GM12878 (cell line): ENCODE results near the gene CTSC. TPM values are rescaled to one million over a fixed set of nuclear protein-coding genes. Genes with fewer than 3 reads are reported as not detected.

Experiments
- BCL11A ChIP-seq: IDR thresholded peaks from 2 replicates; pipeline ENCODE4 v1.6.1; 2011; ENCODE audit warnings: low read depth, low read length
- CEBPB ChIP-seq, 2 experiments: fragments of 150-350 bp in 1 of 2; IDR thresholded peaks; 2 replicates each; pipeline ENCODE4 v1.6.1; 2012 to 2014; ENCODE audit warnings: low read depth in 2 of 2, low read length in 2 of 2, borderline replicate concordance in 1 of 2, inconsistent platforms in 1 of 2
- EED ChIP-seq: sonication (generic); IDR thresholded peaks from 2 replicates; pipeline ENCODE4 v1.6.1; 2016; ENCODE audit warnings: antibody characterized with exemption, low read depth
- EZH2 ChIP-seq: IDR thresholded peaks from 2 replicates; pipeline ENCODE4 v1.6.1; 2012; ENCODE audit warnings: low read depth, mild to moderate bottlenecking, control low read depth, inconsistent platforms, low read length, borderline replicate concordance; ENCODE audit not compliant: control insufficient read depth
- GATAD2B ChIP-seq: fragments of 450-650 bp; conservative IDR thresholded peaks from 2 replicates; pipeline ENCODE4 v1.6.1; 2017; ENCODE audit warnings: low read depth, mild to moderate bottlenecking, moderate library complexity
- IRF5 ChIP-seq: fragments of 450-650 bp; IDR thresholded peaks from 2 replicates; pipeline ENCODE4 v1.6.1; 2017; ENCODE audit warnings: borderline replicate concordance
- KAT2A ChIP-seq: conservative IDR thresholded peaks from 2 replicates; pipeline ENCODE4 v1.6.1; 2011; ENCODE audit warnings: low read depth, low read length; ENCODE audit not compliant: control insufficient read depth
- MAX ChIP-seq: IDR thresholded peaks from 2 replicates; pipeline ENCODE4 v1.6.1; 2012; ENCODE audit warnings: low read depth, low read length, improper control_type of control experiment
- MLLT1 ChIP-seq: fragments of 450-650 bp; IDR thresholded peaks from 2 replicates; pipeline ENCODE4 v1.6.1; 2016; ENCODE audit warnings: mild to moderate bottlenecking
- MTA3 ChIP-seq: IDR thresholded peaks from 2 replicates; pipeline ENCODE4 v1.6.1; 2012; ENCODE audit warnings: low read length, inconsistent platforms, borderline replicate concordance
- NKRF ChIP-seq: fragments of 450-650 bp; conservative IDR thresholded peaks from 2 replicates; pipeline ENCODE4 v1.6.1; 2017; ENCODE audit warnings: mild to moderate bottlenecking, moderate library complexity
- PAX5 ChIP-seq: IDR thresholded peaks from 2 replicates; pipeline ENCODE4 v1.6.1; 2011; ENCODE audit warnings: low read depth, low read length, borderline replicate concordance
- POLR2AphosphoS2 ChIP-seq: IDR thresholded peaks from 2 replicates; pipeline ENCODE4 v1.6.1; 2011; ENCODE audit warnings: low read depth, mild to moderate bottlenecking, low read length, improper control_type of control experiment, moderate library complexity
- RELA ChIP-seq: fragments of 450-650 bp; IDR thresholded peaks from 2 replicates; pipeline ENCODE4 v1.8.0; 2014; ENCODE audit warnings: borderline replicate concordance; ENCODE audit not compliant: partially characterized antibody
- REST ChIP-seq: IDR thresholded peaks from 2 replicates; pipeline ENCODE4 v1.6.1; 2012; ENCODE audit warnings: mild to moderate bottlenecking, low read depth, low read length
- SMAD5 ChIP-seq: IDR thresholded peaks from 2 replicates; pipeline ENCODE4 v1.6.1; 2016; ENCODE audit warnings: antibody characterized with exemption, low read depth
- SP1 ChIP-seq: IDR thresholded peaks from one replicate; pipeline ENCODE4 v1.6.1; 2011; ENCODE audit warnings: low read depth, low read length
- SREBF1 ChIP-seq: IDR thresholded peaks from 2 replicates; pipeline ENCODE4 v1.6.1; 2012; ENCODE audit warnings: mild to moderate bottlenecking, low read length
- TCF7 ChIP-seq: IDR thresholded peaks from 2 replicates; pipeline ENCODE4 v1.6.1; 2014; ENCODE audit warnings: antibody characterized with exemption, borderline replicate concordance
- WRNIP1 ChIP-seq: IDR thresholded peaks from 2 replicates; pipeline ENCODE4 v1.6.1; 2011; ENCODE audit warnings: low read depth, low read length, improper control_type of control experiment, borderline replicate concordance
- ZBED1 ChIP-seq: IDR thresholded peaks from 2 replicates; pipeline ENCODE4 v1.6.1; 2016; ENCODE audit warnings: borderline replicate concordance
- ZNF274 ChIP-seq: IDR thresholded peaks from one replicate; pipeline ENCODE4 v1.8.0; 2011; ENCODE audit not compliant: insufficient read length, insufficient read depth
- polyA plus RNA-seq, 11 experiments: library from polyadenylated mRNA; depleted of rRNA in 4 of 11; unstranded in 6 of 11; stranded (reverse) in 5 of 11; fragments of >200 nt; fragmentation: Nextera tagmentation in 4 of 11; fragmentation: Illumina TruSeq in 1 of 11; extraction: Ambion mirVana in 4 of 11; extraction: Trizol in 1 of 11; gene quantifications; 1 replicate in 1 of 11; 2 replicates in 10 of 11; pipeline versions ENCODE4 v1.2.1 to v1.2.3, GENCODE V29; 2011 to 2016; ENCODE audit warnings: inconsistent platforms in 2 of 11, missing spikeins in 2 of 11, low read depth in 1 of 11
- total RNA-seq, 4 experiments: library from RNA; depleted of rRNA in 3 of 4; stranded (reverse); fragments of >200 nt in 3 of 4; fragmentation: Illumina TruSeq in 1 of 4; extraction: Trizol in 1 of 4; gene quantifications; 2 replicates each; pipeline versions ENCODE4 v1.2.1 to v1.2.3, GENCODE V29; 2013 to 2021

Gene CTSC
- total and polyA plus RNA-seq, 10 of the 15 experiments (the other 5 are each of a cell fraction or from before 2014, with no cell fraction given), result 289 to 1,123 (median 430) TPM

GRCh38 chr11:88307749-88308425, 29.6 kb downstream of the CTSC start (continued):
- TF ChIP-seq IRF5 (no peak), EZH2 (no peak), REST (no peak), RELA (no peak), KAT2A (no peak), SMAD5 (no peak), MTA3 (peak; percentile 90), CEBPB (IDR thresholded peaks at IDR 0.05; ENCODE audit: borderline replicate concordance in 1 of 2, low read depth in 2 of 2, low read length in 2 of 2) (peak in 1 of 2 experiments; percentile 46; a peak in 1 of 4 replicates), NKRF (no peak), EED (peak; percentile 96), WRNIP1 (no peak), GATAD2B (peak; percentile 76), ZBED1 (peak; percentile 76), MAX (no peak), MLLT1 (no peak), BCL11A (peak; percentile 62), POLR2AphosphoS2 (no peak), ZNF274 (no peak), SREBF1 (no peak), PAX5 (0 out of 2 replicates have a peak, but pooled peaks have one; percentile 60), TCF7 (no peak), SP1 (peak; percentile 44)
